GM20431 (cell line): ENCODE data around the gene GZMH.
"Not testable (repeated sequence)": the region's sequence is repeated elsewhere in the genome, so short reads cannot be mapped to it uniquely, and the experiment has no call there.

ENCODE experiments used
- in situ Hi-C: fragments of 300-500 bp; cut with MseI, MboI; formaldehyde crosslinking; loops from one replicate; pipeline ENCODE4 v1.15.0; 2020; ENCODE audit warnings: low sequenced_read_pairs; ENCODE audit not compliant: unreplicated experiment

GZMH gene

DNA sequence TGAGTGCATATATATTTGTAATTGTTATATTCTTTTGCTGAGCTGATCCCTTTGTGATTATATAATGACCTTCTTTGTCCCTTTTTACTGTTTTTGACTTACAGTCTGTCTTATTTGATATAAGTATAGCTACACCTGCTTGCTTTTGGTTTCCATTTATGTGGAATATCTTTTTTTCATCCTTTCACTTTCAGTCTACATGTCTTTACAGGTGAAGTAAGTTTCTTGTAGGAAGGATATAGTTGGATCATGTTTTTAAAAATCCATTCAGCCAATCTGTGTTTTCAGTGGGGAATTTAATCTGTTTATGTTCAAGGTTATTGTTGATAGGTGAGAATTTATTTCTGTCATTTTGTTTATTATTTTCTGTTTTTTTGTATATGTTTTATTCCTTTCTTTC lies 12.1 kb downstream of the GZMH start:
- in situ Hi-C loops = no loop called here

DNA sequence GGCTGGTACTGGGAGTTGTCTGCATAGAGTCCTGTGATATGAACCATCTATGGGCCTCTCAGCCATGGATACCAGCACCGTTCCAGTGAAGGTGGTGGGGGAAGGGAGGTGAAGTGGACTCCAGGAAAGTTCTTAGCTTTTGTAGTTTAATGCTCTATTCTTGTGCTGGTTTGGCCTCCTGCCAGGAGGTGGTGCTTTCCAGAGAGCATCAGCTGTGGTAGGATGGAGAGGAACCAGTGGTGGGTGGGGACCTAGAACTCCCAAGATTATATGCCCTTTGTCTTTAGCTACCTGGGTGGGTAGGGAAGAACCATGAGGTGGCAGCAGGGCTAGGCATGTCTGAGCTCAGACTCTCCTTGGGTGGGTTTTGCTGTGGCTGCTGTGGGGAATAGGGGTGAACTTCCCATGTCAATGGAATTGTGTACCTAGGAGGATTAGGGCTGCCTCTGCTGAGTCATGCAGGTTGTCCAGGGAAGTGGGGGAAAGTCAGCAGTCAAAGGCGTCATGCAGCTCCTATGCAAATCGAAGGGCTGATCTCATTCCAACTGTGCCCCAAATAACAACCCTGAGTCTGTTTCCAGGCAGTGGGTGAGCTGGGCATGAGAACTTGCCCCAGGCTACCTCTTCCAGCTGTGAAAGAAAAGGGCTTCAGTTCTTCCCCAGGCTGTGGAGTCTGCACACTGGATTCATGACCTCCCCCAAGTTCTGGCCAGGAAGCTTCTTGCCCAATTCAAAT lies 14.2 kb downstream of the GZMH start:
- in situ Hi-C loops = no loop called here

- in situ Hi-C loops = not testable (repeated sequence)
Measured at GRCh38 chr14:24591004-24591403, 18.5 kb downstream of the GZMH start.

GRCh38 chr14:24584402-24584801 lies 25.1 kb downstream of the GZMH start:
- in situ Hi-C loops = not testable (repeated sequence)

- in situ Hi-C loops = no loop called here
Measured at GRCh38 chr14:24578558-24578957, 30.9 kb downstream of the GZMH start.

DNA sequence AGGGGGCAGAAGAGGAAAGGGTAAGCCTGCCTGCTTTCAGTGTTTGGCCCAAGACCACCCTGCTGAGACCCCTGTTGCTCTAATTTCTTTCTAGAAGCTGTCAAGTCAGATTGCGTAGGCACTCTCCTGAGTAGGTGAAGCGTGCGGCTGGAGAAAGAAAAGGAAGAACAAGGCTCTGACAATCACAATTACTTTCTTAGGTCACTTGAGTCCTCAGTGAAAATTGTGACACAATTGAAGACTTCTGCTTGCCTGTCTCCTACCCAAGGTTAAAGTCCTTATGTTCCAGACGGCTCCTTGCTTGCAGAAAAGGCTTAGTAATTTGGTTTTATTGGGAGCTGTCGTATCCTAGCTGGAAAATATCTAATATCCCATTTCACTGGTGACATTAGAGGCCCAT lies 32.7 kb downstream of the GZMH start:
- in situ Hi-C loops = no loop called here

DNA sequence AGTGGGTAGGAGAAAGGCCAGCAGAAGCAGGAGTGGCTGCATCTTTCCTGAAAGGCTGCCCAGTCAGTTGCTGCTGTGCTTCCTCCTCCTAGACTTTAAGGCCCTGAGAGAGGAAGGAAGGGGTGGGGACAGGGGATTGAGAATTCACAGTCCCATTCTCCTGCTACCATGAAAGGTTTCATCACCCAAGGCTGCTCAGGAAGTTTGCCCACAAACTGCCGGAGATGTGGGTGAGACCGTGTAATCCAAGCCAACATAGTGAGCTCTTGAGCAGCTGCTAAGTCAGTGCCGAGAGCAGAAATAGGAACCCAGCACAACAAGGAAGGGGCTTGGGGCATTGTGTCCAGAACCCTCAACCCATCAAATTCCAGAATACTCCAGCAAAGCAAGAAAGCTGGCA lies 33.3 kb downstream of the GZMH start, which contains the start of gene CTSG:
CTSG (minus strand) TSS at position 69 of the 400 bp plus-strand sequence; CDS start at position 42, 27 bp downstream.
- in situ Hi-C loops = no loop called here

DNA sequence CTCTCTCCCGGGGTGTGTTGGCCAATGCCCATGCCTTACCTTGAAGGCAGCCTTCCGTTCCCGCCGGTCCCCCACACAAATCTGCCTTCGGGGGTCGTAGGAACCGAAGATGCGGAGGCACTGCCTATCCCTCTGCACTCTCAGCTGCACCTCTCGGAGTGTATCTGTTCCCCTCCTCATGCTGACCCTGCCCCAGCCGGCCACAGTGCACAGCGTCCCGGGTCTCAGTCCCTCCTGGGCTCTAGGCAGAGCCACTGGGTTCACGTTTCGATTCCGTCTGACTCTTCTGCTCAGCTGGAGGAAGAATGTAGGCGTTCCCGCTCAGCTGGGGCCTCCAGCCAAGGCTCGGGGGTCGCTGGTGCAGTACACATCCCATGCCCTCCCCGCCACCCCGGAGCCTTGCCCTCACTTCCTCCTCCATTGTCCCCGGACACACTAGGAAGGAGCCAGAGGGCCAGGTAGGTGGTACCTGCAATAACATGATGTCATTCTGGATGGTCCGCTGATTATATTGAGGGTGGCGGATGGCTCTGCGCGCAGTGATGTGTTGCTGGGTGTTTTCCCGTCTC lies 35.2 kb downstream of the GZMH start:
- in situ Hi-C loops = no loop called here

DNA sequence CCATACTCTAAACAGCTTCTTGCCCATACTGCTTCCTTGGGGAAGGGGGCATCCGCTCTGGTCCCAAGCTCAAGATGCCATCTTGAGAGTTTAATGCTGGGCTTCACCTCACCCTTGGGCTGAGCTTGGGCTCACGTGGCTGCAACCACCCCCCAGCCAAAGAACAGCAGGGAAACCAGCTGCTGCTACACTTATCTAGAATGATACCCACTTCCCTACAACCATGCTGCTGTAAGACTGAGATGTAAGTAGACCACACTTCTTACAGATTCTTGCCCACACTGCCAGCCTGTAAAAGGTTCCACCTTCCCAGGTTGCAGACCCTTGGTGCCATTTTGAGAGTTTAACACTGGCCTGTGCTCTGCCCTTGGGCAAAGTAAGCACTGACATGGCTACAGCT lies 43.2 kb downstream of the GZMH start:
- in situ Hi-C loops = no loop called here

GRCh38 chr14:24565766-24566165 lies 43.7 kb downstream of the GZMH start:
- in situ Hi-C loops = no loop called here

- in situ Hi-C loops = no loop called here
Measured at GRCh38 chr14:24563505-24563904, 46.0 kb downstream of the GZMH start.

- in situ Hi-C loops = no loop called here
Measured at GRCh38 chr14:24556756-24557155, 52.7 kb downstream of the GZMH start.
